ENCODE results near the gene TMEM248.

The TMEM248 gene

DNA sequence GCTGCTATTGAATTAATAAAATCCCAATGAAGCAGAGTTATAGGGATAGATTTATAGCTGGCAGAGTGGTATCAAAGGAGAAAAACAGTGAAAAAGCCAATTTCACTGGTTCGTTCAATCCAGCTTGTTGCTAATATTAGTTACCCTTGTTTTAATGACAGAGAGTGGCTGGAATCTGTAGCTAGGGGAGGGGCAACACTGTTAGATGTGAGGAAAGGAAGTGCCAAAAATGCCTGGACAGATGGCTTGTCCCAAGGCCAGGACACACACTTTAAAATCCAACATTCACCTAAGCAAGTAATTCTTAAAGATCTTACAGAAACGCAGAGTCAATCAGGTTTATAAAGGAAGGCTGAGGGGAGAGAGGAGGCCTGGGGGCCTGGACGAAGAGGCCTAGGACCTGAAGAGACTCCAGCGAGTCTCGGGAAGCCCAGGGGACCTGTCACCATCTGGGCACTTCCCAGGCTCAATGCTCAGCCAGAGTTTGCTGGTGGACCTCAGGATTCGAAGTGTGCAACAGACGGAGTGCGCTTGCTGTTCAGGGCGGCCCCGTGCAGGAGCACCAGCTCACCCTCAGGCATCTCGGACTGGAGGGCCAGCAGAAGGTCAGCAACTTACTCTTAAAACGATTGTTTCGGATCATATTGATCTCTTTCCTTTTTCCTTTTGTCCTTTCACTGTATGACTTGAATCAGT lies 36.7 kb downstream of the TMEM248 start:
- TF ChIP-seq, protein P1, sequence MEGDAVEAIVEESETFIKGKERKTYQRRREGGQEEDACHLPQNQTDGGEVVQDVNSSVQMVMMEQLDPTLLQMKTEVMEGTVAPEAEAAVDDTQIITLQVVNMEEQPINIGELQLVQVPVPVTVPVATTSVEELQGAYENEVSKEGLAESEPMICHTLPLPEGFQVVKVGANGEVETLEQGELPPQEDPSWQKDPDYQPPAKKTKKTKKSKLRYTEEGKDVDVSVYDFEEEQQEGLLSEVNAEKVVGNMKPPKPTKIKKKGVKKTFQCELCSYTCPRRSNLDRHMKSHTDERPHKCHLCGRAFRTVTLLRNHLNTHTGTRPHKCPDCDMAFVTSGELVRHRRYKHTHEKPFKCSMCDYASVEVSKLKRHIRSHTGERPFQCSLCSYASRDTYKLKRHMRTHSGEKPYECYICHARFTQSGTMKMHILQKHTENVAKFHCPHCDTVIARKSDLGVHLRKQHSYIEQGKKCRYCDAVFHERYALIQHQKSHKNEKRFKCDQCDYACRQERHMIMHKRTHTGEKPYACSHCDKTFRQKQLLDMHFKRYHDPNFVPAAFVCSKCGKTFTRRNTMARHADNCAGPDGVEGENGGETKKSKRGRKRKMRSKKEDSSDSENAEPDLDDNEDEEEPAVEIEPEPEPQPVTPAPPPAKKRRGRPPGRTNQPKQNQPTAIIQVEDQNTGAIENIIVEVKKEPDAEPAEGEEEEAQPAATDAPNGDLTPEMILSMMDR (IDR thresholded peaks at IDR 0.05) = no peak
- Histone ChIP-seq H3K27me3 (ENCODE audit: control insufficient read depth, insufficient read depth, low read length) (no peaks in the 10 kb centered on the region), H2AFZ (no peak overlapping the region), H3K9ac (no peak overlapping the region), H3K4me1 (no peaks in the 10 kb centered on the region), H3K4me2 (ENCODE audit: low read length) (no peak overlapping the region), H3K79me2 (no peaks in the 10 kb centered on the region), H3K9me3 (ENCODE audit: control insufficient read depth, low read length) (no peaks in the 10 kb centered on the region), H3K36me3 (ENCODE audit: control insufficient read depth, insufficient read depth, low read length) (no peaks in the 10 kb centered on the region), H3K4me3 (ENCODE audit: low read depth, low read length) (no peak overlapping the region), H3K27ac (no peak overlapping the region)

DNA sequence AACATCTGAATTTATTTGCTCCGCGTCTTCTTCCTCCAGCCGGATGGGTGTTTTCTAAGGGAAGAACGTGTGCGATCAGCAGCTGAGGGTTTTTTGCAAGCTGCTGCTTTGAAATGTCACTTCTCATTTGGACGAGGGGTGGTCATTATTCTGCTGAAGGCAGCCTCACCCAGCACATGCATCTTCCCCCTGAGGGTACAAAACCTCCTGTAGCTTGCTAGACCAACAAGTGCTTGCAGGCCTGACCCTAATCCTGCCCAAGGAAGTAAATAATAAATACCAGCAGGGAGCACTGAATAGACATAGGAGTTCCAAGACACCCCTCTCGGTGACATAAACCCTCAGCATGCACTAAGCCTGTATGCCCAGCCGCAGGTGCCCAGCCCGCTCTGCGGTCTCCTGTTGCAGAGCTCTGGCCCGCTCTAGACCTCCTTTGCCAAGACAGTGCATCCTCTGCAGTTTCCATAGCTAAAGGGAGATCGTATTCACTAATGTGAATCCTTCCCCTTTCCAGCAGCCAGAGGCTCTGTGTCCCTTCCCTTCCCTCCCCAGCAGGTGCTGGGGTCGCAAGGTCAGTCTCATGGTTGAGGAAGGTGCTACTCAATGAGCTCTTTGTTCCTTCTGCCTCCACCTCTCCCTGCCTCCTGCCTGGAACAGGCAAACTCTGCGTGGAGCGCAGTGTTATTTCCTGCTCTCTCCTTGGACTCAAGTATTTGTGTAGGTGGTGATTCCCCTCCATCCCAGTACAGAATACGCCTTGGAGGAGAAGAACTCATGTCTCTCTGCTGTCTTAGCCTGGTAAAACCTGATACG lies 37.7 kb downstream of the TMEM248 start:
- H3K36me3 ChIP-seq (ENCODE audit: control insufficient read depth, insufficient read depth, low read length) = no peaks in the 10 kb centered on the region
- H3K4me1 ChIP-seq = no peaks in the 10 kb centered on the region
- no peak overlapping the region for H3K27ac ChIP-seq
- H3K79me2 ChIP-seq = no peaks in the 10 kb centered on the region
- no peak overlapping the region for H2AFZ ChIP-seq
- TF ChIP-seq, protein P1 (IDR thresholded peaks at IDR 0.05) = no peak
- H3K9me3 ChIP-seq (ENCODE audit: control insufficient read depth, low read length) = no peaks in the 10 kb centered on the region
- H3K4me3 ChIP-seq (ENCODE audit: low read depth, low read length) = no peak overlapping the region
- H3K9ac ChIP-seq = no peak overlapping the region
- no peaks in the 10 kb centered on the region for H3K27me3 ChIP-seq (ENCODE audit: control insufficient read depth, insufficient read depth, low read length)
- no peak overlapping the region for H3K4me2 ChIP-seq (ENCODE audit: low read length)

DNA sequence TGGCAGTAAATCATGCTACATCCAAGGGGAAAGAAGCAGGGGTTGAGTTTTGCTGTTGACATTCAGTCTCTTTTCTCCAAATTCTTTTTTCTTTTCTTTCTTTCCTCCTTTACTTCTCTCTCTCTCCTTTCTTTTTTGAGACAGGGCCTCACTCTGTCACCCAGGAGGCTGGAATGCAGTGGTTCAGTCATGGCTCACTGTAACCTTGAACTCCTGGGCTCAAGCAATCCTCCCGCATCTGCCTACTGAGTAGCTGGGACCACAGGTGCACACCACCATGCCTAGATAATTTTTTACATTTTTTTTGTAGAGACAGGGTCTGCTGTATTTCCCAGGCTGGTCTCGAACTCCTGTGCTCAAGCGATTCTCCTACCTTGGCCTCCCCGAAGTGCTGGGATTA lies 39.2 kb downstream of the TMEM248 start:
- TF ChIP-seq, protein P1 (IDR thresholded peaks at IDR 0.05) = no peak
- H2AFZ ChIP-seq = no peak overlapping the region
- no peaks in the 10 kb centered on the region for H3K4me1 ChIP-seq
- H3K4me3 ChIP-seq (ENCODE audit: low read depth, low read length) = no peak overlapping the region
- no peaks in the 10 kb centered on the region for H3K36me3 ChIP-seq (ENCODE audit: control insufficient read depth, insufficient read depth, low read length)
- H3K27me3 ChIP-seq (ENCODE audit: control insufficient read depth, insufficient read depth, low read length) = no peaks in the 10 kb centered on the region
- no peaks in the 10 kb centered on the region for H3K79me2 ChIP-seq
- H3K4me2 ChIP-seq (ENCODE audit: low read length) = no peak overlapping the region
- no peak overlapping the region for H3K27ac ChIP-seq
- H3K9me3 ChIP-seq (ENCODE audit: control insufficient read depth, low read length) = no peaks in the 10 kb centered on the region
- H3K9ac ChIP-seq = no peak overlapping the region

DNA sequence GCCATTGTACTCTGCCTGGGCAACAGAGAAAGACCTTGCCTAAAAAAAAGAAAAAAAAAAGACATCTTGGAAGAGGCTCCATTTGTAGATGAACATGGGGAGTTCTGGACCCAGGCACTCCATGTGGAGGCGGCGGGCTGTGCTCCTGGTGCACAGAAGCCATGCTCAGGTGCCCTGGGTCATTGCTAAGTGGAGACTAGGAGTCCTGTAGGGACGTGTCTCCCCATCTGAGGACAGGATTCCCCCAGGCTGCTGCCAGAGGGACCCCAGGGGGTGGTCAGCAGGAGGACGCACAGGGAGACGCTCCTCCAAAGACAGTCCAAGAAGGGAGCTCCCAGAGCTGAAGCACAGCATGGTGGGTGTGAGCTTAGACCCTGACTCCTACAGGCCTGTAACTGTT lies 40.1 kb downstream of the TMEM248 start:
- no peak overlapping the region for H3K4me2 ChIP-seq (ENCODE audit: low read length)
- TF ChIP-seq, protein P1 (IDR thresholded peaks at IDR 0.05) = no peak
- H3K79me2 ChIP-seq = no peaks in the 10 kb centered on the region
- no peaks in the 10 kb centered on the region for H3K36me3 ChIP-seq (ENCODE audit: control insufficient read depth, insufficient read depth, low read length)
- no peak overlapping the region for H3K4me3 ChIP-seq (ENCODE audit: low read depth, low read length)
- H3K27me3 ChIP-seq (ENCODE audit: control insufficient read depth, insufficient read depth, low read length) = no peaks in the 10 kb centered on the region
- H3K4me1 ChIP-seq = no peaks in the 10 kb centered on the region
- H3K9me3 ChIP-seq (ENCODE audit: control insufficient read depth, low read length) = no peaks in the 10 kb centered on the region
- H3K27ac ChIP-seq = no peak overlapping the region
- no peak overlapping the region for H2AFZ ChIP-seq
- H3K9ac ChIP-seq = no peak overlapping the region
